Ishikawa (cell line): ENCODE data around the gene GCH1.

Experiments used
- CEBPB ChIP-seq: IDR thresholded peaks from 2 replicates; pipeline ENCODE4 v1.6.1; 2012
- CREB1 ChIP-seq: IDR thresholded peaks from 2 replicates; pipeline ENCODE4 v1.6.1; 2012; ENCODE audit warnings: low read depth
- EGR1 ChIP-seq: IDR thresholded peaks from 2 replicates; pipeline ENCODE4 v1.6.1; 2012
- EP300 ChIP-seq: IDR thresholded peaks from 2 replicates; pipeline ENCODE4 v1.6.1; 2012; ENCODE audit warnings: borderline replicate concordance
- FOXM1 ChIP-seq: IDR thresholded peaks from 2 replicates; pipeline ENCODE4 v1.6.1; 2012; ENCODE audit warnings: low read depth, borderline replicate concordance
- NFIC ChIP-seq: IDR thresholded peaks from 2 replicates; pipeline ENCODE4 v1.6.1; 2012
- RAD21 ChIP-seq: IDR thresholded peaks from 2 replicates; pipeline ENCODE4 v1.6.1; 2012; ENCODE audit warnings: low read depth
- TAF1 ChIP-seq: IDR thresholded peaks from 2 replicates; pipeline ENCODE4 v1.6.1; 2012; ENCODE audit warnings: low read depth, mild to moderate bottlenecking
- TCF12 ChIP-seq: IDR thresholded peaks from 2 replicates; pipeline ENCODE4 v1.6.1; 2012; ENCODE audit warnings: low read depth
- TEAD4 ChIP-seq: IDR thresholded peaks from 2 replicates; pipeline ENCODE4 v1.6.1; 2012
- USF1 ChIP-seq: IDR thresholded peaks from 2 replicates; pipeline ENCODE4 v1.6.1; 2012
- YY1 ChIP-seq: IDR thresholded peaks from 2 replicates; pipeline ENCODE4 v1.6.1; 2012; ENCODE audit warnings: low read depth
- ZBTB7A ChIP-seq: IDR thresholded peaks from 2 replicates; pipeline ENCODE4 v1.6.1; 2012; ENCODE audit warnings: low read depth
- TF ChIP-seq, protein P1 (sequence below): IDR thresholded peaks from 2 replicates; pipeline ENCODE4 v1.6.1; 2012
- TF ChIP-seq, protein P2 (sequence below): IDR thresholded peaks from 2 replicates; pipeline ENCODE4 v1.6.1; 2012; ENCODE audit warnings: low read depth, mild to moderate bottlenecking

Gene GCH1

GRCh38 chr14:54822685-54823084 lies 79.9 kb downstream of the GCH1 start:
- TF ChIP-seq USF1 (no peak), EP300 (no peak), FOXM1 (no peak), TAF1 (no peak), NFIC (no peak), TCF12 (no peak), RAD21 (no peak), EGR1 (no peak), CEBPB (no peak), CREB1 (no peak), ZBTB7A (no peak), YY1 (no peak), TEAD4 (no peak)
- TF ChIP-seq, protein P1, sequence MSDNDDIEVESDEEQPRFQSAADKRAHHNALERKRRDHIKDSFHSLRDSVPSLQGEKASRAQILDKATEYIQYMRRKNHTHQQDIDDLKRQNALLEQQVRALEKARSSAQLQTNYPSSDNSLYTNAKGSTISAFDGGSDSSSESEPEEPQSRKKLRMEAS: no peak
- TF ChIP-seq, protein P2, sequence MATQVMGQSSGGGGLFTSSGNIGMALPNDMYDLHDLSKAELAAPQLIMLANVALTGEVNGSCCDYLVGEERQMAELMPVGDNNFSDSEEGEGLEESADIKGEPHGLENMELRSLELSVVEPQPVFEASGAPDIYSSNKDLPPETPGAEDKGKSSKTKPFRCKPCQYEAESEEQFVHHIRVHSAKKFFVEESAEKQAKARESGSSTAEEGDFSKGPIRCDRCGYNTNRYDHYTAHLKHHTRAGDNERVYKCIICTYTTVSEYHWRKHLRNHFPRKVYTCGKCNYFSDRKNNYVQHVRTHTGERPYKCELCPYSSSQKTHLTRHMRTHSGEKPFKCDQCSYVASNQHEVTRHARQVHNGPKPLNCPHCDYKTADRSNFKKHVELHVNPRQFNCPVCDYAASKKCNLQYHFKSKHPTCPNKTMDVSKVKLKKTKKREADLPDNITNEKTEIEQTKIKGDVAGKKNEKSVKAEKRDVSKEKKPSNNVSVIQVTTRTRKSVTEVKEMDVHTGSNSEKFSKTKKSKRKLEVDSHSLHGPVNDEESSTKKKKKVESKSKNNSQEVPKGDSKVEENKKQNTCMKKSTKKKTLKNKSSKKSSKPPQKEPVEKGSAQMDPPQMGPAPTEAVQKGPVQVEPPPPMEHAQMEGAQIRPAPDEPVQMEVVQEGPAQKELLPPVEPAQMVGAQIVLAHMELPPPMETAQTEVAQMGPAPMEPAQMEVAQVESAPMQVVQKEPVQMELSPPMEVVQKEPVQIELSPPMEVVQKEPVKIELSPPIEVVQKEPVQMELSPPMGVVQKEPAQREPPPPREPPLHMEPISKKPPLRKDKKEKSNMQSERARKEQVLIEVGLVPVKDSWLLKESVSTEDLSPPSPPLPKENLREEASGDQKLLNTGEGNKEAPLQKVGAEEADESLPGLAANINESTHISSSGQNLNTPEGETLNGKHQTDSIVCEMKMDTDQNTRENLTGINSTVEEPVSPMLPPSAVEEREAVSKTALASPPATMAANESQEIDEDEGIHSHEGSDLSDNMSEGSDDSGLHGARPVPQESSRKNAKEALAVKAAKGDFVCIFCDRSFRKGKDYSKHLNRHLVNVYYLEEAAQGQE: no peak

- TF ChIP-seq NFIC (no peak), EP300 (no peak), EGR1 (no peak), USF1 (no peak), CEBPB (no peak), CREB1 (no peak), TEAD4 (no peak), ZBTB7A (no peak), FOXM1 (no peak), YY1 (no peak), TAF1 (no peak), TCF12 (no peak)
- TF ChIP-seq, protein P2: no peak
- TF ChIP-seq, protein P1: no peak
These were observed 84.2 kb downstream of the GCH1 start for GRCh38 chr14:54818201-54819133.

- TF ChIP-seq TCF12: no peak
- no peak for TF ChIP-seq TEAD4
These were observed 85.1 kb downstream of the GCH1 start for GRCh38 chr14:54817506-54817905.

GRCh38 chr14:54816450-54816849 lies 86.2 kb downstream of the GCH1 start:
- TF ChIP-seq ZBTB7A (no peak), FOXM1 (no peak), RAD21 (no peak), YY1 (no peak), EP300 (no peak), TAF1 (no peak), TCF12 (no peak), CEBPB (no peak), CREB1 (no peak), TEAD4 (no peak)
- TF ChIP-seq, protein P2: no peak
